ENCODE measurements around the gene OR4D2.

- TF ChIP-seq CTCF (conservative IDR thresholded peaks at IDR 0.05; ENCODE audit: low read length) (no peak), EZH2phosphoT487 (IDR thresholded peaks at IDR 0.05; ENCODE audit: borderline replicate concordance) (no peak)
Observed at GRCh38 chr17:58147930-58148434, 18.8 kb upstream of the OR4D2 start, which contains the start of gene OR4D1.

All from Loucy (cell line).